Heart left ventricle (tissue), 16 donors: ENCODE data around the gene NEURL3. TPM values are rescaled to one million over a fixed set of nuclear protein-coding genes. Genes with fewer than 3 reads are reported as not detected.
A peak's percentile ranks its signal among the peaks of the same experiment; 100 is the strongest.

Source experiments
- ATAC-seq, 4 donors: fragments of 200-7000 bp; cut with Tn5 transposase; one replicate each; pipeline ENCODE4 v1.9.1; 2020 to 2022; ENCODE audit warnings: moderate library complexity in 4 of 4, mild to moderate bottlenecking in 3 of 4, moderate number of reproducible peaks in 1 of 4
- DNase-seq, 5 donors: peaks; one replicate each; pipeline ENCODE4 v3.0.0-alpha.2; 2020
- H3K27ac ChIP-seq, 12 donors: fragments of 200-600 bp; sonication (generic) in 4 of 12; one replicate each; pipeline versions ENCODE4 v1.5.0 to v1.8.0; 2016 to 2022; ENCODE audit warnings: mild to moderate bottlenecking in 2 of 12
- H3K27me3 ChIP-seq, 9 donors: fragments of 200-600 bp; sonication (generic) in 2 of 9; one replicate each; pipeline versions ENCODE4 v1.5.1 to v1.8.0; 2016 to 2022; ENCODE audit warnings: mild to moderate bottlenecking in 3 of 9
- H3K36me3 ChIP-seq, 9 donors: fragments of 200-600 bp; sonication (generic) in 2 of 9; one replicate each; pipeline versions ENCODE4 v1.5.0 to v1.8.0; 2018 to 2022; ENCODE audit warnings: mild to moderate bottlenecking in 2 of 9
- H3K4me1 ChIP-seq, 12 donors: fragments of 200-600 bp; sonication (generic) in 4 of 12; one replicate each; pipeline versions ENCODE4 v1.5.0 to v1.8.0; 2016 to 2022; ENCODE audit warnings: mild to moderate bottlenecking in 3 of 12
- H3K4me3 ChIP-seq, 12 donors: fragments of 200-600 bp; sonication (generic) in 4 of 12; one replicate each; pipeline versions ENCODE4 v1.5.0 to v1.8.0; 2017 to 2022; ENCODE audit warnings: mild to moderate bottlenecking in 9 of 12, moderate library complexity in 4 of 12
- H3K9me3 ChIP-seq, 12 donors: fragments of 200-600 bp; sonication (generic) in 4 of 12; one replicate each; pipeline versions ENCODE4 v1.5.0 to v1.8.0; 2016 to 2022; ENCODE audit warnings: mild to moderate bottlenecking in 1 of 12
- POLR2A ChIP-seq, 2 donors: fragments of 450-650 bp; IDR thresholded peaks; one replicate each; pipeline ENCODE4 v1.6.1; 2017; ENCODE audit warnings: antibody characterized with exemption in 2 of 2, mild to moderate bottlenecking in 2 of 2, moderate library complexity in 2 of 2
- WGBS, 4 donors: extraction: QIAGEN DNeasy Blood & Tissue Kit in 2 of 4; methylation state at CpG; one replicate each; pipeline versions ENCODE4 v1.1.5 to v1.1.7; 2013 to 2018; 5-methylcytosine and 5-hydroxymethylcytosine counted together
- intact Hi-C, 10 donors: fragments of 100-400 bp; cut with DNase I; formaldehyde crosslinking; loops; one replicate each; pipeline versions ENCODE4 v1.11.1 to v1.14.2; 2022
- polyA plus RNA-seq, 2 donors: library from polyadenylated mRNA; stranded (reverse); fragments of 200-250 nt; gene quantifications; one replicate each; pipeline ENCODE4 v1.2.3, GENCODE V29; 2013
- total RNA-seq, 9 donors: library from RNA; depleted of rRNA in 2 of 9; stranded (reverse); fragments of >200 nt in 2 of 9; fragmentation: NEBNext Ultra II Directional in 3 of 9; extraction: Animal tissue kit (Norgen Biotek cat#: 25700) in 3 of 9; gene quantifications; one replicate each; pipeline versions ENCODE4 v1.1.0 to v1.2.4, GENCODE V29; 2016 to 2023
- TF ChIP-seq, protein P1 (sequence below), 12 donors: fragments of 200-600 bp; sonication (generic) in 4 of 12; IDR thresholded peaks; one replicate each; pipeline versions ENCODE4 v1.5.0 to v1.8.0; 2018 to 2022; ENCODE audit warnings: antibody characterized with exemption in 12 of 12, mild to moderate bottlenecking in 5 of 12
- donor health status: ischemic (EF 13 %, LVEDD 7.1; RV severe dilation, severe dysfunction).
- donor health status: healthy with polysubstance abuse.
- donor health status: DM: no; HTN: yes; CAD: no.
- donor health status: DM: no; HTN: no; CAD: no.
- donor health status: ischemic (EF 25% LVEDD 6.9; RV normal size, moderate dysfunction).
- donor health status: ischemic (EF 25% LVEDD 5.7; RV mildly dilated, moderate dysfunction).
- donor health status: healthy.
- donor health status: DM: yes; HTN: yes; CAD: no.
- donor health status: ischemic (EF 35%, LVEDD 5.7; RV mildly dilated, moderate dysfunction).
- donor health status: nonischemic (EF 11% LVEDD 7.7; RV severe dilation, severe dysfunction).
- donor health status: DM: yes; HTN: yes; CAD: no.
- donor health status: PGD.
- donor health status: ischemic (EF 29% LVEDD 5.4; RV normal size, mild dysfunction).
- donor health status: nonischemic (EF 23%, LVEDD 6.1; RV moderate dilation, normal function).

Gene NEURL3
- total and polyA plus RNA-seq, 11 donors = 0.07 to 0.75 (median 0.27) TPM; not detected in 8

DNA sequence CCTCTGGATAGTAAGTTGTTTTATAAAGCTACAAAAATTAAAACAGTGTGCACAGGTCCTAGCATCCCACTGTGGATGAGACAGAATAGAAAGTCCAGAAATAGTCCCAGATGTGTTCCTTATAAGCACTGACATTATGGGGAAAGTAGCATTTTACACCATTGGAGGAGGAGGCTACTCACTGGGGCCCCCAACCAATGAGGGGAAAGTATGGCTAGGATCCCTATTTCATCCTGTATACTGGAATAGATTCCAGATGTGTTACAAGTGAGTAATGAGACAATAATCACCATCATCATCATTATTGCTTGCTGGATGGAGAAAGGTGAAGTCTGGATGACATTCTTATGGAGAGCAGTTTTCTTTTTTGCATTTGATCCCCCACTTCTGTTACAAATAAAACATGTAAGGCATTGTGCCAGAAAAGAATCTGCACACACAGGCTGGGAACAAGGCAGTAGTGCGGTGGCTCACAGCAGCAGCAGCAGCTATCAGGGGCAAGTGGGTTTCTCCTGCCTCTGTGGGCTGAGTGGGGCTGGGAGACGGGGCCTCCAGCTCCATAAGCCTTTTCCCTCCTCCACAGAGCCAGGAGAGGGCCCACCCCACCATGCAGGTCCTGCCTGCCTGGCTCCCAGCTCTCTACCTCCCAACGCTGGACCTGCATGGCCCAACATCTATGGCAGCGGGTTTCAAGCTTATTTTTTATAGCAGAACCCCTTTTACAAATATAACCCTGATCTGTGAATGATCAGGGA, 36.4 kb upstream of the NEURL3 start:
- TF ChIP-seq, protein P1, sequence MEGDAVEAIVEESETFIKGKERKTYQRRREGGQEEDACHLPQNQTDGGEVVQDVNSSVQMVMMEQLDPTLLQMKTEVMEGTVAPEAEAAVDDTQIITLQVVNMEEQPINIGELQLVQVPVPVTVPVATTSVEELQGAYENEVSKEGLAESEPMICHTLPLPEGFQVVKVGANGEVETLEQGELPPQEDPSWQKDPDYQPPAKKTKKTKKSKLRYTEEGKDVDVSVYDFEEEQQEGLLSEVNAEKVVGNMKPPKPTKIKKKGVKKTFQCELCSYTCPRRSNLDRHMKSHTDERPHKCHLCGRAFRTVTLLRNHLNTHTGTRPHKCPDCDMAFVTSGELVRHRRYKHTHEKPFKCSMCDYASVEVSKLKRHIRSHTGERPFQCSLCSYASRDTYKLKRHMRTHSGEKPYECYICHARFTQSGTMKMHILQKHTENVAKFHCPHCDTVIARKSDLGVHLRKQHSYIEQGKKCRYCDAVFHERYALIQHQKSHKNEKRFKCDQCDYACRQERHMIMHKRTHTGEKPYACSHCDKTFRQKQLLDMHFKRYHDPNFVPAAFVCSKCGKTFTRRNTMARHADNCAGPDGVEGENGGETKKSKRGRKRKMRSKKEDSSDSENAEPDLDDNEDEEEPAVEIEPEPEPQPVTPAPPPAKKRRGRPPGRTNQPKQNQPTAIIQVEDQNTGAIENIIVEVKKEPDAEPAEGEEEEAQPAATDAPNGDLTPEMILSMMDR (IDR thresholded peaks at IDR 0.05) = no peak
- TF ChIP-seq POLR2A (IDR thresholded peaks at IDR 0.05) = no peak
- H3K9me3 ChIP-seq = no peaks in the 10 kb centered on the region
- WGBS, 4 donors = 90 to 97% (median 93%) methylated on average over 4 of the region's 4 CpGs
- no peak overlapping the region for H3K4me3 ChIP-seq
- H3K36me3 ChIP-seq = peaks cover 0 to 72% (median 23%) of the 10 kb centered on the region in 9 donors
- no peak overlapping the region for H3K27ac ChIP-seq
- ATAC-seq (no peak), DNase-seq (no peak)
- H3K27me3 ChIP-seq = no peaks in the 10 kb centered on the region
- peaks cover 0 to 68% (median 41%) of the 10 kb centered on the region in 12 donors for H3K4me1 ChIP-seq
- intact Hi-C loops = no loop called here

DNA sequence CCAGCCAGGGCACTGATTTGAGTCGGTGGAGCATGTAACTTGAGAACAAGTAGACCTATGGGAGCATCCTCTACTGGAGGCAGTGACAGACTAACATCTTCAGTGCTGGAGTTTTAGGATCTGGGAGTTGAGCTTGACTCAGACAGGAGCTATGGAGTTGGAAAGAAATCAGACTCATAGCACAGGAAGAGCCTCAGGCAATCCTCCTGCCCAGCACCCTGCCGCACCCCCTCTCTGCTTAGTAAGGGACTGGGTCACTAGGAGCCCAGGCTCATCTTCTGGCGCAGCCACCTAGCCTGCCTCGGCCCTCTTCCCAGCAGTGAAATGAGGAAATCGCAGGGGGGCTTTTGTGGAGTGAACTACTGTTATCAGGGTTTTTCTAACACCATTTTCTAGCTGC, 35.0 kb upstream of the NEURL3 start:
- Histone ChIP-seq H3K9me3 (no peaks in the 10 kb centered on the region), H3K27me3 (no peaks in the 10 kb centered on the region), H3K27ac (peak overlapping the region in 3 of 12 donors; percentile 5 to 100 (median 18)), H3K4me3 (peak overlapping the region in 1 of 12 donors; percentile 9), H3K36me3 (peaks cover 0 to 57% (median 18%) of the 10 kb centered on the region in 9 donors), H3K4me1 (peaks cover 0 to 73% (median 51%) of the 10 kb centered on the region in 12 donors)
- no peak for ATAC-seq
- 77 to 97% (median 80%) methylated on average over 4 to 5 of the region's 5 CpGs for WGBS, 4 donors
- intact Hi-C loops = no loop called here
- TF ChIP-seq POLR2A (IDR thresholded peaks at IDR 0.05) = no peak
- TF ChIP-seq, protein P1 (IDR thresholded peaks at IDR 0.05) = no peak
- no peak for DNase-seq

DNA sequence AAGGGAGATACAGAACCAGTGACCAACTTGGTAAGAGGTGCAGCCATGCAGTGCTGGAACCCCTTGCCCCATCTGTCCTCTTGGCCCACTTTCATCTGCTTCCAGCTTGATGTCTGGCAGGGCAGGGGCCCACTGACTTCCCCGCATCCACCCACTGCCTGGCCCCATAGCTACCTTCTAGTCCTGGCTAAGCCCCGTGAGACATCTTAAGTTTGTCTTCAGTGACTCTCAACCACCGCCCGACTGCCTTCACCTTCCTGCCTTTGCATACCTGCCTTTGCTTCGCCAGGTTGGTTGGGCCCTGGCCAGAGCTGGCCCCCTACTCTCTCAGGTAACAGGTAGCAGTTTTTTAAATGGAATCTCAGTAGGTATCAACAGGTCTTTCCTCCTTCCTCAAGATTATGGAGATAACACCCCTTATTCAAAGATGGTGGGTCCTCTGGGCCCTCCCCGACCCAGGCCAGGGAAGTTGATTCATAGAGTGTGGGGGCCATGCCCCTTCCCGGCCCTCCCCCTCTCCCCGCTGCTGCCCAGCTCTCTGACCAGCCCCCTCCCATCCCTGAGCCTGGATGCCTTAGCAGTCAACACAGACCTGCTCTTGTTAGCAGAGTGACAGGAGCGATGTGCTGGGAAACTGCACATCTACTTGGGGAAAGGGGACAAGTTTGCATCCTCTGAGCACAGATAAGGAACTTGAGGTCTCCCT, 34.2 kb upstream of the NEURL3 start:
- TF ChIP-seq, protein P1 (IDR thresholded peaks at IDR 0.05) = no peak
- no peak for TF ChIP-seq POLR2A (IDR thresholded peaks at IDR 0.05)
- H3K4me1 ChIP-seq = peaks cover under 1 to 73% (median 59%) of the 10 kb centered on the region in 12 donors
- peaks cover 0 to 50% (median 12%) of the 10 kb centered on the region in 9 donors for H3K36me3 ChIP-seq
- ATAC-seq (no peak), DNase-seq (no peak)
- H3K9me3 ChIP-seq = no peaks in the 10 kb centered on the region
- intact Hi-C loops = loop anchor here in 4 of 10 donors (5.0 to 10.0 kb wide), 4 partner anchors 98 to 335 kb away; partner anchors contain the start of genes KANSL3 (in 2 of the 4), CNNM3 (in 1 of the 4), CNNM4 (in 1 of the 4) and STARD7 (in 1 of the 4)
- H3K27me3 ChIP-seq = no peaks in the 10 kb centered on the region
- 87 to 91% (median 89%) methylated on average over 9 of the region's 9 CpGs for WGBS, 4 donors
- H3K4me3 ChIP-seq = peak overlapping the region in 7 of 12 donors; percentile 84 to 99 (median 97)
- H3K27ac ChIP-seq = peak overlapping the region in 7 of 12 donors; percentile 20 to 100 (median 99)
